Caco-2 (cell line): ENCODE data around the gene RXRA. TPM values are rescaled to one million over a fixed set of nuclear protein-coding genes. Genes with fewer than 3 reads are reported as not detected.

Source experiments
- BruUV-seq: library from RNA; stranded (reverse); fragments of 400-500 nt; replicated peaks from 2 replicates; lab custom pipeline; 2021; lab: Mats Ljungman, UMichigan
- CTCF ChIA-PET: fragments of 300-600 bp; sonication (Branson Sonifier 250); formaldehyde crosslinking; loops from one replicate; lab custom pipeline; 2022; ENCODE audit warnings: antibody characterized with exemption; lab: Charles Lee
- POLR2A ChIA-PET: fragments of 300-600 bp; sonication (Branson Sonifier 250); formaldehyde crosslinking; loops from one replicate; lab custom pipeline; 2022; ENCODE audit warnings: antibody characterized with exemption; lab: Charles Lee
- DNase-seq, 2 experiments: peaks; one replicate each; pipeline versions ENCODE4 v3.0.0 to v3.0.0-alpha.2; 2020 to 2022
- H3K27me3 ChIP-seq: replicated peaks from 2 replicates; pipeline ENCODE4 v1.6.0; 2011; ENCODE audit warnings: low read length; ENCODE audit not compliant: control insufficient read depth, insufficient read depth
- H3K36me3 ChIP-seq: 2 replicates; pipeline ENCODE4 v1.5.1; 2011; ENCODE audit warnings: low read length; ENCODE audit not compliant: control insufficient read depth, insufficient read depth
- H3K4me1 ChIP-seq: fragments of 250-450 bp; sonication (Bioruptor Pico); 2 replicates; pipeline ENCODE4 v1.5.1; 2020; ENCODE audit warnings: mild to moderate bottlenecking
- H3K4me3 ChIP-seq: 2 replicates; pipeline ENCODE4 v1.5.1; 2011; ENCODE audit warnings: low read depth, mild to moderate bottlenecking, control low read depth, low read length
- H3K9me3 ChIP-seq: fragments of 250-450 bp; sonication (Bioruptor Pico); 2 replicates; pipeline ENCODE4 v1.5.1; 2020; ENCODE audit warnings: mild to moderate bottlenecking, moderate library complexity
- H3K27ac Mint-ChIP-seq: one replicate; pipeline ENCODE4 v1.8.0; 2022; ENCODE audit warnings: mixed read lengths; ENCODE audit not compliant: unreplicated experiment
- H3K27me3 Mint-ChIP-seq: one replicate; pipeline ENCODE4 v1.8.0; 2022; ENCODE audit warnings: mixed read lengths; ENCODE audit not compliant: insufficient read depth, unreplicated experiment
- H3K36me3 Mint-ChIP-seq: one replicate; pipeline ENCODE4 v1.8.0; 2022; ENCODE audit warnings: mild to moderate bottlenecking, mixed read lengths; ENCODE audit not compliant: insufficient read depth, unreplicated experiment
- H3K4me1 Mint-ChIP-seq: one replicate; pipeline ENCODE4 v1.8.0; 2022; ENCODE audit warnings: low read depth, mixed read lengths; ENCODE audit not compliant: unreplicated experiment
- H3K4me3 Mint-ChIP-seq: one replicate; pipeline ENCODE4 v1.8.0; 2022; ENCODE audit warnings: mild to moderate bottlenecking, moderate library complexity, mixed read lengths; ENCODE audit not compliant: unreplicated experiment
- H3K9me3 Mint-ChIP-seq: one replicate; pipeline ENCODE4 v1.8.0; 2022; ENCODE audit warnings: mixed read lengths; ENCODE audit not compliant: unreplicated experiment
- intact Hi-C: fragments of 100-400 bp; cut with micrococcal nuclease; formaldehyde crosslinking; loops from one replicate; pipeline ENCODE4 v1.10.0; 2022; ENCODE audit not compliant: unreplicated experiment
- total RNA-seq: library from RNA; stranded (reverse); gene quantifications from 2 replicates; pipeline ENCODE4 v1.2.3, GENCODE V29; 2022
- TF ChIP-seq, protein P1 (sequence below), 2 experiments: fragments of 200-600 bp in 1 of 2; IDR thresholded peaks; 1 replicate in 1 of 2; 2 replicates in 1 of 2; pipeline versions ENCODE4 v1.5.1 to v1.8.0; 2011 to 2022; ENCODE audit warnings: antibody characterized with exemption in 1 of 2, control low read depth in 1 of 2, inconsistent platforms in 1 of 2, low read depth in 1 of 2, low read length in 1 of 2, mild to moderate bottlenecking in 1 of 2, moderate library complexity in 1 of 2; ENCODE audit not compliant: insufficient read depth in 1 of 2, severe bottlenecking in 1 of 2, unreplicated experiment in 1 of 2

Gene RXRA
- total RNA-seq, 1 experiment from 2014 or later: 69.1 TPM

DNA sequence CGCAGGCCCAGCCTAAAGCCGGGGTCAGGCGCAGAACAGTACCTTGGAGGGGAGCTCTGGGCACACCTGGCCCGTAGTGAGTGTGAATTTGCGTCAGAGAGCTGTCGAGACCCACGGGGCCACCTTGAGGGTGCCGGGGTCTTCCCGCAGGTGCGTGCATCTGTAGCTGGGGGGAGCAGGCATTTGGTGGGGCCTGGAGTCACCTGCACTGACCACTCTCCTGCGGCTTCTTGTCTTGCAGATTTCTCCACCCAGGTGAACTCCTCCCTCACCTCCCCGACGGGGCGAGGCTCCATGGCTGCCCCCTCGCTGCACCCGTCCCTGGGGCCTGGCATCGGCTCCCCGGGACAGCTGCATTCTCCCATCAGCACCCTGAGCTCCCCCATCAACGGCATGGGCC, 75.1 kb downstream of the RXRA start:
- Mint-ChIP-seq H3K27me3 (no peaks in the 10 kb centered on the region), H3K9me3 (no peaks in the 10 kb centered on the region), H3K4me1 (no peaks in the 10 kb centered on the region), H3K36me3 (peaks cover 18% of the 10 kb centered on the region), H3K4me3 (no peak overlapping the region), H3K27ac (no peak overlapping the region)
- Histone ChIP-seq H3K27me3 (no peaks in the 10 kb centered on the region), H3K36me3 (peaks cover 3% of the 10 kb centered on the region), H3K9me3 (peaks cover 9% of the 10 kb centered on the region), H3K4me3 (no peak overlapping the region), H3K4me1 (no peaks in the 10 kb centered on the region)
- POLR2A ChIA-PET: no interaction called here
- DNase-seq: no peak
- CTCF ChIA-PET: no interaction called here
- intact Hi-C loops: no loop called here
- BruUV-seq: no TSS peak
- TF ChIP-seq, protein P1, sequence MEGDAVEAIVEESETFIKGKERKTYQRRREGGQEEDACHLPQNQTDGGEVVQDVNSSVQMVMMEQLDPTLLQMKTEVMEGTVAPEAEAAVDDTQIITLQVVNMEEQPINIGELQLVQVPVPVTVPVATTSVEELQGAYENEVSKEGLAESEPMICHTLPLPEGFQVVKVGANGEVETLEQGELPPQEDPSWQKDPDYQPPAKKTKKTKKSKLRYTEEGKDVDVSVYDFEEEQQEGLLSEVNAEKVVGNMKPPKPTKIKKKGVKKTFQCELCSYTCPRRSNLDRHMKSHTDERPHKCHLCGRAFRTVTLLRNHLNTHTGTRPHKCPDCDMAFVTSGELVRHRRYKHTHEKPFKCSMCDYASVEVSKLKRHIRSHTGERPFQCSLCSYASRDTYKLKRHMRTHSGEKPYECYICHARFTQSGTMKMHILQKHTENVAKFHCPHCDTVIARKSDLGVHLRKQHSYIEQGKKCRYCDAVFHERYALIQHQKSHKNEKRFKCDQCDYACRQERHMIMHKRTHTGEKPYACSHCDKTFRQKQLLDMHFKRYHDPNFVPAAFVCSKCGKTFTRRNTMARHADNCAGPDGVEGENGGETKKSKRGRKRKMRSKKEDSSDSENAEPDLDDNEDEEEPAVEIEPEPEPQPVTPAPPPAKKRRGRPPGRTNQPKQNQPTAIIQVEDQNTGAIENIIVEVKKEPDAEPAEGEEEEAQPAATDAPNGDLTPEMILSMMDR (IDR thresholded peaks at IDR 0.05; ENCODE audit: insufficient read depth in 1 of 2, low read depth in 1 of 2, low read length in 1 of 2, severe bottlenecking in 1 of 2, unreplicated experiment in 1 of 2): no peak

DNA sequence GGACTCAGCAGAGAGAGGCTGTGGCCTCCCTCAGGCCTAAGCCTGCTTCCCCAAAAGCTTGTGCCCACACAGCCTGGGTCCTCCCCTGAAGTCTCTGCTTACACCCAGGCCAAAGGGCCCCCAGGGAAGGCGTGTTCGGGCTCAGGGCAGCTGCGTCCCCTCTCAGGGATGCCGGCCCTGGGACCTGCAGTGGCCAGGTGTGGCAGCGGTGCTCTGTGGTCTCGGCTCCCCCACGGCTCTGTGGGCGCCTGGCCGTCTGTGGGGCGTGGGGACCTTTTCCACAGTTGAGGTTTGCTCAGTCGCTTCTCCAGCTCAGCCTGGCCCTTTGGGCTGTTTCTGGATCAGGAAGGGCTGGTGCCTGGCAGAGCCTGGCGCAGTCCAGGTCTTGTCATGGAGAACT, 75.9 kb downstream of the RXRA start:
- Mint-ChIP-seq H3K27me3 (no peaks in the 10 kb centered on the region), H3K4me3 (no peak overlapping the region), H3K27ac (no peak overlapping the region), H3K36me3 (peaks cover 24% of the 10 kb centered on the region), H3K4me1 (no peaks in the 10 kb centered on the region), H3K9me3 (no peaks in the 10 kb centered on the region)
- H3K9me3 ChIP-seq: peaks cover 9% of the 10 kb centered on the region
- no peak for DNase-seq
- H3K27me3 ChIP-seq: no peaks in the 10 kb centered on the region
- H3K4me3 ChIP-seq: no peak overlapping the region
- H3K4me1 ChIP-seq: no peaks in the 10 kb centered on the region
- intact Hi-C loops: no loop called here
- CTCF ChIA-PET: no interaction called here
- no TSS peak for BruUV-seq
- POLR2A ChIA-PET: no interaction called here
- peaks cover 3% of the 10 kb centered on the region for H3K36me3 ChIP-seq
- TF ChIP-seq, protein P1 (IDR thresholded peaks at IDR 0.05; ENCODE audit: insufficient read depth in 1 of 2, low read depth in 1 of 2, low read length in 1 of 2, severe bottlenecking in 1 of 2, unreplicated experiment in 1 of 2): no peak

DNA sequence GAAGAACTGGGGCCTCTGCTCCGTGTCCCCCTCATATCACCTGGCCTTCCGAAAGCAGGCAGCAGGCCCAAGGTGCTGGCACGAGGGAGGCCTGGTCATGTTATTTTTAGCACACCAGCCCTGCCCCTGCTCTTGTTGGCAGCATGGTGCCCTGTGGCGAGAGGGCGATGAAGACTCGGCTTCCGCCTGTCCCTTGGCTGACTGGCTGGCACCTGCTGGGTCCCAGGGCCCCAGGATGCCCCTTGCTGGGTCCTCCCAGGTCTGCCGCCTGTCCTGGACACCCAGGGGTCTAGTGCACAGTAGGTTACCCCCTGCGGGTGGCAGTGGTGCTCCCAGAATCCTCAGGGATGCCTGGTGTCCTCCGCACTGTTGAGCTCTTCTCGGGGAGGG, 77.0 kb downstream of the RXRA start:
- Mint-ChIP-seq H3K4me1 (no peaks in the 10 kb centered on the region), H3K9me3 (no peaks in the 10 kb centered on the region), H3K36me3 (peaks cover 34% of the 10 kb centered on the region), H3K27me3 (no peaks in the 10 kb centered on the region), H3K4me3 (no peak overlapping the region), H3K27ac (no peak overlapping the region)
- DNase-seq: no peak
- Histone ChIP-seq H3K9me3 (peaks cover 9% of the 10 kb centered on the region), H3K36me3 (peaks cover 3% of the 10 kb centered on the region), H3K4me1 (no peaks in the 10 kb centered on the region), H3K4me3 (no peak overlapping the region), H3K27me3 (no peaks in the 10 kb centered on the region)
- ChIA-PET CTCF (interaction anchor here (1.0 kb wide), 1 partner anchor 39 kb away, joined by 4 read pairs; no protein-coding TSS in a partner anchor), POLR2A (no interaction called here)
- intact Hi-C loops: no loop called here
- no TSS peak for BruUV-seq
- TF ChIP-seq, protein P1 (IDR thresholded peaks at IDR 0.05; ENCODE audit: insufficient read depth in 1 of 2, low read depth in 1 of 2, low read length in 1 of 2, severe bottlenecking in 1 of 2, unreplicated experiment in 1 of 2): no peak
